Keratinocyte (primary cell): Measurements from ENCODE around the gene ERVMER34-1. TPM values are rescaled to one million over a fixed set of nuclear protein-coding genes. Genes with fewer than 3 reads are reported as not detected.

Source experiments
- DNase-seq: peaks from one replicate; pipeline ENCODE4 v3.0.0-alpha.2; 2011; ENCODE audit warnings: low read depth, missing footprints, low spot score
- FAIRE-seq: peaks from 2 replicates; lab custom pipeline; 2011; peaks lifted over from hg19 to GRCh38; lab: Jason Lieb, UNC
- H2AFZ ChIP-seq: 2 replicates; pipeline ENCODE4 v1.6.0; 2012; ENCODE audit warnings: low read length, control low read depth, inconsistent platforms; ENCODE audit not compliant: control insufficient read depth
- H3K27ac ChIP-seq: 2 replicates; pipeline ENCODE4 v1.5.1; 2011; ENCODE audit warnings: low read length; ENCODE audit not compliant: control insufficient read depth, insufficient read depth
- H3K27me3 ChIP-seq: 3 replicates; pipeline ENCODE4 v1.6.0; 2011; ENCODE audit warnings: low read length; ENCODE audit not compliant: control insufficient read depth, insufficient read depth; ENCODE audit errors: extremely low read depth
- H3K36me3 ChIP-seq, 2 experiments: 2 replicates in 1 of 2; 3 replicates in 1 of 2; pipeline ENCODE4 v1.5.1; 2011; ENCODE audit warnings: low read length in 2 of 2, mild to moderate bottlenecking in 1 of 2; ENCODE audit not compliant: control insufficient read depth in 2 of 2, insufficient read depth in 2 of 2; ENCODE audit errors: extremely low read depth in 1 of 2
- H3K4me1 ChIP-seq: 3 replicates; pipeline ENCODE4 v1.5.1; 2011; ENCODE audit warnings: low read length; ENCODE audit not compliant: control insufficient read depth, insufficient read depth; ENCODE audit errors: extremely low read depth
- H3K4me2 ChIP-seq: 3 replicates; pipeline ENCODE4 v1.6.0; 2011; ENCODE audit warnings: low read depth, low read length; ENCODE audit not compliant: control insufficient read depth, insufficient read depth; ENCODE audit errors: extremely low read depth
- H3K4me3 ChIP-seq, 3 experiments: fragments of 200-600 bp in 1 of 3; sonication (generic) in 1 of 3; 2 replicates in 2 of 3; 3 replicates in 1 of 3; pipeline ENCODE4 v1.5.1; 2011 to 2016; ENCODE audit warnings: low read length in 3 of 3, mild to moderate bottlenecking in 3 of 3, control low read depth in 2 of 3, inconsistent platforms in 1 of 3, low read depth in 1 of 3, mixed read lengths in 1 of 3, mixed run types in 1 of 3, moderate library complexity in 1 of 3; ENCODE audit not compliant: control insufficient read depth in 2 of 3, insufficient read depth in 2 of 3; ENCODE audit errors: extremely low read depth in 1 of 3
- H3K79me2 ChIP-seq: 2 replicates; pipeline ENCODE4 v1.6.0; 2012; ENCODE audit warnings: low read length; ENCODE audit not compliant: control insufficient read depth, insufficient read depth
- H3K9ac ChIP-seq: 3 replicates; pipeline ENCODE4 v1.6.0; 2011; ENCODE audit warnings: low read length; ENCODE audit not compliant: control insufficient read depth, insufficient read depth; ENCODE audit errors: extremely low read depth
- H3K9me1 ChIP-seq: 3 replicates; pipeline ENCODE4 v1.6.0; 2011; ENCODE audit warnings: low read length; ENCODE audit not compliant: control insufficient read depth, insufficient read depth; ENCODE audit errors: extremely low read depth
- H3K9me3 ChIP-seq: 2 replicates; pipeline ENCODE4 v1.5.1; 2012; ENCODE audit warnings: low read depth, low read length; ENCODE audit not compliant: control insufficient read depth
- H4K20me1 ChIP-seq: 3 replicates; pipeline ENCODE4 v1.6.0; 2011; ENCODE audit warnings: low read length; ENCODE audit not compliant: control insufficient read depth, insufficient read depth; ENCODE audit errors: extremely low read depth
- EZH2 ChIP-seq: IDR thresholded peaks from one replicate; pipeline ENCODE4 v1.6.1; 2012; ENCODE audit warnings: inconsistent platforms, mild to moderate bottlenecking, low read length, moderate library complexity
- dilution Hi-C: fragments of 300-500 bp; cut with MboI; formaldehyde crosslinking; loops from one replicate; pipeline ENCODE4 v1.7.0; 2020; ENCODE audit warnings: low sequenced_read_pairs; ENCODE audit not compliant: extremely low pct_ligation_motif_present
- polyA plus RNA-seq, 5 experiments: library from polyadenylated mRNA; depleted of rRNA in 3 of 5; stranded (reverse) in 3 of 5; stranded (forward) in 1 of 5; unstranded in 1 of 5; fragments of >200 nt; gene quantifications; 1 replicate in 1 of 5; 2 replicates in 3 of 5; 3 replicates in 1 of 5; pipeline versions ENCODE4 v1.2.1 to v1.2.3, GENCODE V29; 2011 to 2012; ENCODE audit warnings: missing spikeins in 2 of 5, low read depth in 1 of 5, low replicate concordance in 1 of 5
- TF ChIP-seq, protein P1 (sequence below), 3 experiments: IDR thresholded peaks in 1 of 3; conservative IDR thresholded peaks in 1 of 3; optimal IDR thresholded peaks in 1 of 3; 2 replicates in 2 of 3; 3 replicates in 1 of 3; pipeline versions ENCODE3 to v1.5.1; 2011; ENCODE audit warnings: low read length in 3 of 3, mild to moderate bottlenecking in 3 of 3, moderate library complexity in 2 of 3, control low read depth in 1 of 3, inconsistent platforms in 1 of 3; ENCODE audit not compliant: insufficient read depth in 2 of 3; ENCODE audit errors: extremely low read depth in 1 of 3

ERVMER34-1 gene
- polyA plus RNA-seq, 1 donor (not counting 4 experiments of a cell fraction or from before 2014, with no cell fraction given): 4.3 TPM

DNA sequence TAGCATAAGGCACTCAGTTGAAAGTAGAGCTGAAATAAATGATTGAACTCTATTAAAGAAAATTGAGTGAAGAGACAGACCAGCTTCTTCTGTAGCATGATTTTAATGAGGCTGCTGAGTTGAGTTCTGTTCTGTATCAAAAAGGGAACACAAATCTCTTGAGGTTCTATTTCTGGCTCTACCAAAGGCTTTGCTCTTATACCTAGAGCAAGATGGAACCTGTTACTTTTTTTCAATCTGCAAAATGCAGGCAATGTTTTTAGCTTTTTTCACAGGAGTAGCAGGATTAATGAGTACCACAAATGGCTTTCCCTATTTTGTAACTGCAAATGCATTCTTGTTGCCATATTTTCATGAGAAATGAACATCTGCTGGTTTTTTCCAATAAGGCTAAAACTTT, 4.2 kb upstream of the ERVMER34-1 start:
- FAIRE-seq (no peak), DNase-seq (no peak)
- H3K36me3 ChIP-seq: no peaks in the 10 kb centered on the region
- no peaks in the 10 kb centered on the region for H3K79me2 ChIP-seq
- dilution Hi-C loops: no loop called here
- H3K9me1 ChIP-seq: no peaks in the 10 kb centered on the region
- no peak overlapping the region for H3K4me2 ChIP-seq
- no peaks in the 10 kb centered on the region for H4K20me1 ChIP-seq
- H2AFZ ChIP-seq: no peak overlapping the region
- H3K27me3 ChIP-seq: no peaks in the 10 kb centered on the region
- no peaks in the 10 kb centered on the region for H3K9me3 ChIP-seq
- TF ChIP-seq EZH2: no peak
- TF ChIP-seq, protein P1, sequence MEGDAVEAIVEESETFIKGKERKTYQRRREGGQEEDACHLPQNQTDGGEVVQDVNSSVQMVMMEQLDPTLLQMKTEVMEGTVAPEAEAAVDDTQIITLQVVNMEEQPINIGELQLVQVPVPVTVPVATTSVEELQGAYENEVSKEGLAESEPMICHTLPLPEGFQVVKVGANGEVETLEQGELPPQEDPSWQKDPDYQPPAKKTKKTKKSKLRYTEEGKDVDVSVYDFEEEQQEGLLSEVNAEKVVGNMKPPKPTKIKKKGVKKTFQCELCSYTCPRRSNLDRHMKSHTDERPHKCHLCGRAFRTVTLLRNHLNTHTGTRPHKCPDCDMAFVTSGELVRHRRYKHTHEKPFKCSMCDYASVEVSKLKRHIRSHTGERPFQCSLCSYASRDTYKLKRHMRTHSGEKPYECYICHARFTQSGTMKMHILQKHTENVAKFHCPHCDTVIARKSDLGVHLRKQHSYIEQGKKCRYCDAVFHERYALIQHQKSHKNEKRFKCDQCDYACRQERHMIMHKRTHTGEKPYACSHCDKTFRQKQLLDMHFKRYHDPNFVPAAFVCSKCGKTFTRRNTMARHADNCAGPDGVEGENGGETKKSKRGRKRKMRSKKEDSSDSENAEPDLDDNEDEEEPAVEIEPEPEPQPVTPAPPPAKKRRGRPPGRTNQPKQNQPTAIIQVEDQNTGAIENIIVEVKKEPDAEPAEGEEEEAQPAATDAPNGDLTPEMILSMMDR (optimal IDR thresholded peaks at IDR 0.05 in 1 of 3, IDR thresholded peaks at IDR 0.05 in 1 of 3, conservative IDR thresholded peaks at IDR 0.05 in 1 of 3; ENCODE audit: extremely low read depth in 1 of 3, insufficient read depth in 2 of 3, low read length in 3 of 3): no peak
- H3K9ac ChIP-seq: no peak overlapping the region
- no peak overlapping the region for H3K27ac ChIP-seq
- H3K4me1 ChIP-seq: peaks cover 5% of the 10 kb centered on the region
- no peak overlapping the region for H3K4me3 ChIP-seq

- Histone ChIP-seq H3K27me3 (no peaks in the 10 kb centered on the region), H3K4me3 (no peak overlapping the region), H3K36me3 (no peaks in the 10 kb centered on the region), H3K4me2 (no peak overlapping the region), H3K9ac (no peak overlapping the region), H3K9me3 (no peaks in the 10 kb centered on the region), H3K9me1 (no peaks in the 10 kb centered on the region), H2AFZ (no peak overlapping the region), H3K27ac (no peak overlapping the region), H3K79me2 (no peaks in the 10 kb centered on the region), H4K20me1 (no peaks in the 10 kb centered on the region), H3K4me1 (peaks cover 6% of the 10 kb centered on the region)
- dilution Hi-C loops: no loop called here
- DNase-seq: no peak
- FAIRE-seq: no peak
- TF ChIP-seq EZH2: no peak
- TF ChIP-seq, protein P1 (optimal IDR thresholded peaks at IDR 0.05 in 1 of 3, IDR thresholded peaks at IDR 0.05 in 1 of 3, conservative IDR thresholded peaks at IDR 0.05 in 1 of 3; ENCODE audit: extremely low read depth in 1 of 3, insufficient read depth in 2 of 3, low read length in 3 of 3): no peak
These were observed 1.7 kb upstream of the ERVMER34-1 start for GRCh38 chr4:52752936-52753335.
